HepG2 (cell line): ENCODE measurements around the gene ZNF764. TPM values are rescaled to one million over a fixed set of nuclear protein-coding genes. Genes with fewer than 3 reads are reported as not detected.

ENCODE experiments used
- ATAC-seq: fragments of 200-7000 bp; cut with Tn5 transposase; 3 replicates; pipeline ENCODE4 v1.9.1; 2020; ENCODE audit warnings: mild to moderate bottlenecking, moderate library complexity
- BruUV-seq: library from RNA; stranded (reverse); fragments of 400-500 nt; replicated peaks from 2 replicates; lab custom pipeline; 2021; lab: Mats Ljungman, UMichigan
- CTCF ChIA-PET: fragments of 300-600 bp; formaldehyde crosslinking; extraction: SDS; loops from one replicate; lab custom pipeline; 2021; ENCODE audit warnings: low total read pairs, inconsistent platforms, low intra/inter-chr PET ratio; lab: Yijun Ruan, JAX
- POLR2A ChIA-PET: fragments of 350-600 bp; sonication (Branson Sonifier 250); formaldehyde crosslinking; loops from one replicate; lab custom pipeline; 2020; ENCODE audit warnings: antibody characterized with exemption, inconsistent platforms; lab: Yijun Ruan, JAX
- DNase-seq: peaks from one replicate; pipeline ENCODE4 v3.0.0-alpha.2; 2015; ENCODE audit warnings: low spot score
- FAIRE-seq: peaks from 3 replicates; lab custom pipeline; 2011; peaks lifted over from hg19 to GRCh38; lab: Jason Lieb, UNC
- H2AFZ ChIP-seq: one replicate; pipeline ENCODE4 v1.6.1; 2011; ENCODE audit warnings: low read length, inconsistent platforms
- H3K27ac ChIP-seq: fragments of 300-600 bp; 3 replicates; pipeline ENCODE4 v1.8.0; 2011; ENCODE audit warnings: mixed run types, mild to moderate bottlenecking, mixed read lengths, low read length, inconsistent platforms; ENCODE audit not compliant: insufficient read depth; ENCODE audit errors: extremely low read length
- H3K27me3 ChIP-seq, 2 experiments: fragments of 200-600 bp in 1 of 2; 2 replicates in 1 of 2; 3 replicates in 1 of 2; pipeline versions ENCODE4 v1.6.0 to v1.8.0; 2011; ENCODE audit warnings: low read length in 2 of 2, mild to moderate bottlenecking in 2 of 2, moderate library complexity in 2 of 2, inconsistent platforms in 1 of 2; ENCODE audit not compliant: insufficient read depth in 2 of 2, control insufficient read depth in 1 of 2
- H3K36me3 ChIP-seq, 2 experiments: fragments of 200-600 bp in 1 of 2; replicated peaks in 1 of 2; 2 replicates in 1 of 2; 3 replicates in 1 of 2; pipeline versions ENCODE4 v1.5.1 to v1.8.0; 2011; ENCODE audit warnings: low read length in 2 of 2, inconsistent platforms in 1 of 2; ENCODE audit not compliant: insufficient read depth in 2 of 2, control insufficient read depth in 1 of 2
- H3K4me1 ChIP-seq: 2 replicates; pipeline ENCODE4 v1.5.1; 2012; ENCODE audit warnings: low read length, inconsistent platforms; ENCODE audit not compliant: insufficient read depth
- H3K4me2 ChIP-seq: 2 replicates; pipeline ENCODE4 v1.6.0; 2011; ENCODE audit warnings: low read depth, low read length, inconsistent platforms
- H3K4me3 ChIP-seq, 3 experiments: fragments of 200-600 bp in 1 of 3; sonication (generic), shearing (Covaris generic) in 1 of 3; replicated peaks in 1 of 3; 2 replicates each; pipeline ENCODE4 v1.5.1; 2011 to 2016; ENCODE audit warnings: low read length in 3 of 3, inconsistent platforms in 2 of 3, low read depth in 2 of 3, mild to moderate bottlenecking in 2 of 3, control low read depth in 1 of 3, mixed read lengths in 1 of 3; ENCODE audit not compliant: insufficient read depth in 1 of 3
- H3K79me2 ChIP-seq: one replicate; pipeline ENCODE4 v1.6.1; 2011; ENCODE audit warnings: low read length, inconsistent platforms; ENCODE audit not compliant: insufficient read depth
- H3K9ac ChIP-seq: 2 replicates; pipeline ENCODE4 v1.6.0; 2011; ENCODE audit warnings: mild to moderate bottlenecking, low read depth, low read length, inconsistent platforms; ENCODE audit not compliant: insufficient read depth
- H3K9me3 ChIP-seq: 2 replicates; pipeline ENCODE4 v1.5.1; 2012; ENCODE audit warnings: mild to moderate bottlenecking, low read length
- H4K20me1 ChIP-seq: 2 replicates; pipeline ENCODE4 v1.6.0; 2011; ENCODE audit warnings: inconsistent platforms, mild to moderate bottlenecking, low read length, moderate library complexity; ENCODE audit not compliant: insufficient read depth
- CBX1 ChIP-seq: IDR thresholded peaks from one replicate; pipeline ENCODE4 v1.6.1; 2016; ENCODE audit warnings: antibody characterized with exemption, low read depth
- DDIT3 ChIP-seq: sonication (generic); formaldehyde crosslinking; IDR thresholded peaks from 2 replicates; pipeline ENCODE4 v1.4.0; 2020; ENCODE audit warnings: mild to moderate bottlenecking, missing genetic modification reagents
- ELF3 ChIP-seq: IDR thresholded peaks from 2 replicates; pipeline ENCODE4 v1.6.1; 2016; ENCODE audit warnings: missing genetic modification reagents, missing compliant biosample characterization
- GTF3A ChIP-seq: sonication (generic); formaldehyde crosslinking; conservative IDR thresholded peaks from 2 replicates; pipeline ENCODE4 v1.4.0; 2020; ENCODE audit warnings: mild to moderate bottlenecking, missing genetic modification reagents
- MED1 ChIP-seq: sonication (generic); formaldehyde crosslinking; IDR thresholded peaks from 2 replicates; pipeline ENCODE4 v1.4.0; 2020; ENCODE audit warnings: missing genetic modification reagents
- MZF1 ChIP-seq: sonication (generic); formaldehyde crosslinking; IDR thresholded peaks from 2 replicates; pipeline ENCODE4 v1.8.1; 2023; ENCODE audit warnings: mild to moderate bottlenecking, missing genetic modification reagents, borderline replicate concordance
- PATZ1 ChIP-seq: sonication (generic); formaldehyde crosslinking; IDR thresholded peaks from 2 replicates; pipeline ENCODE4 v1.4.0; 2020; ENCODE audit warnings: missing genetic modification reagents
- TRIM22 ChIP-seq: fragments of 450-650 bp; IDR thresholded peaks from 2 replicates; pipeline ENCODE4 v1.6.1; 2017
- ZBTB10 ChIP-seq: sonication (generic); formaldehyde crosslinking; IDR thresholded peaks from 2 replicates; pipeline ENCODE4 v1.4.0; 2020; ENCODE audit warnings: missing genetic modification reagents, borderline replicate concordance
- ZNF205 ChIP-seq: IDR thresholded peaks from 2 replicates; pipeline ENCODE4 v1.6.1; 2018; ENCODE audit warnings: missing biosample characterization, missing genetic modification reagents
- ZNF556 ChIP-seq: sonication (generic); formaldehyde crosslinking; IDR thresholded peaks from 2 replicates; pipeline ENCODE4 v1.4.0; 2020; ENCODE audit warnings: mild to moderate bottlenecking, missing genetic modification reagents, borderline replicate concordance
- ZNF558 ChIP-seq: sonication (generic); formaldehyde crosslinking; IDR thresholded peaks from 2 replicates; pipeline ENCODE4 v1.9.0; 2022; ENCODE audit warnings: mild to moderate bottlenecking, missing genetic modification reagents, borderline replicate concordance
- ZNF574 ChIP-seq: sonication (generic); formaldehyde crosslinking; IDR thresholded peaks from 2 replicates; pipeline ENCODE4 v1.4.0; 2020; ENCODE audit warnings: missing genetic modification reagents
- ZSCAN31 ChIP-seq: sonication (generic); formaldehyde crosslinking; IDR thresholded peaks from 2 replicates; pipeline ENCODE4 v1.5.0; 2020; ENCODE audit warnings: low read depth, mild to moderate bottlenecking, missing genetic modification reagents
- WGBS: methylation state at CpG from one replicate; pipeline ENCODE4 v1.1.6; 2017; ENCODE audit warnings: low lambda C conversion rate; 5-methylcytosine and 5-hydroxymethylcytosine counted together
- in situ Hi-C: cut with HindIII; loops from 2 replicates; pipeline ENCODE4 v1.10.0; 2017; ENCODE audit warnings: low pct_unique_long_range_greater_than_20kb; ENCODE audit not compliant: extremely low pct_ligation_motif_present
- intact Hi-C: fragments of 100-400 bp; cut with micrococcal nuclease; formaldehyde crosslinking; loops from one replicate; pipeline ENCODE4 v1.10.0; 2022; ENCODE audit not compliant: unreplicated experiment
- polyA plus RNA-seq, 8 experiments: library from polyadenylated mRNA; depleted of rRNA in 3 of 8; stranded (reverse) in 7 of 8; unstranded in 1 of 8; fragments of >200 nt; fragmentation: Illumina TruSeq in 4 of 8; extraction: Trizol in 4 of 8; gene quantifications; 2 replicates each; pipeline versions ENCODE4 v1.2.1 to v1.2.3, GENCODE V29; 2011 to 2016; ENCODE audit warnings: low read depth in 4 of 8, missing spikeins in 1 of 8, mixed read lengths in 1 of 8; ENCODE audit not compliant: insufficient read depth in 1 of 8
- total RNA-seq, 5 experiments: library from RNA; depleted of rRNA; stranded (reverse); fragments of >200 nt; fragmentation: Illumina TruSeq; extraction: Trizol; gene quantifications; 2 replicates each; pipeline ENCODE4 v1.2.3, GENCODE V29; 2016; ENCODE audit warnings: low read depth in 1 of 5

Gene ZNF764
- total and polyA plus RNA-seq, 2 of the 13 experiments (the other 11 are each of a cell fraction or from before 2014, with no cell fraction given) = 4.1 to 9.1 TPM

GRCh38 chr16:30526137-30526822 is 31.9 kb downstream of the ZNF764 start, which contains the start of gene ZNF768:
ZNF768 (minus strand) TSS chr16:30526566; CDS start chr16:30526413, 153 bp downstream.
- CTCF ChIA-PET = interaction anchor here (1.4 kb wide), 1 partner anchor 102 kb away, joined by 4 read pairs; no protein-coding TSS in a partner anchor
- peak within 1 kb of the TSS; percentile 78 to 97 (median 87) for H3K4me3 ChIP-seq
- H3K36me3 ChIP-seq = peaks cover 1 to 8% of the 10 kb centered on the region in 2 experiments; a peak in 1 of 5 replicates
- H3K4me1 ChIP-seq = peaks cover 61% of the 10 kb centered on the region
- BruUV-seq = no TSS peak
- 5% methylated on average over 31 of the region's 73 CpGs for WGBS
- H2AFZ ChIP-seq = no peak within 1 kb of the TSS
- DNase-seq (peak; percentile 38), FAIRE-seq (no peak), ATAC-seq (peak; percentile 39)
- peak within 1 kb of the TSS; percentile 97 for H3K9ac ChIP-seq
- in situ Hi-C loops (no loop called here), intact Hi-C loops (loop anchor here (2.0 to 10.0 kb wide), 6 partner anchors 33 to 171 kb away; partner anchors contain the start of genes DCTPP1, FBRS, PRR14 and SRCAP)
- H3K4me2 ChIP-seq = peak within 1 kb of the TSS; percentile 84
- H4K20me1 ChIP-seq = no peaks in the 10 kb centered on the region
- POLR2A ChIA-PET = interaction anchor here (0.9 to 2.3 kb wide), 17 partner anchors 8 to 96 kb away, joined by 3 to 28 read pairs (median 6); partner anchors contain the start of genes DCTPP1, ZNF688, ZNF689 and ZNF747
- no peaks in the 10 kb centered on the region; a peak in 1 of 5 replicates for H3K27me3 ChIP-seq
- no peaks in the 10 kb centered on the region for H3K9me3 ChIP-seq
- peak within 1 kb of the TSS; percentile 98 for H3K27ac ChIP-seq
- no peaks in the 10 kb centered on the region for H3K79me2 ChIP-seq
- no peak for TF ChIP-seq DDIT3 (CRISPR knock-in tag)
- TF ChIP-seq ZSCAN31 (CRISPR knock-in tag) = no peak
- TF ChIP-seq GTF3A (CRISPR knock-in tag) = no peak
- no peak for TF ChIP-seq MED1 (CRISPR knock-in tag)
- TF ChIP-seq TRIM22 = no peak
- no peak for TF ChIP-seq ZBTB10 (CRISPR knock-in tag)
- TF ChIP-seq PATZ1 (CRISPR knock-in tag) = peak; percentile 45; the same call in 1 of the 2 replicates
- no peak for TF ChIP-seq CBX1
- TF ChIP-seq ZNF558 (CRISPR knock-in tag) = no peak
- no peak for TF ChIP-seq ZNF556 (CRISPR knock-in tag)
- no peak for TF ChIP-seq ELF3 (CRISPR knock-in tag)
- TF ChIP-seq ZNF574 (CRISPR knock-in tag) = peak; percentile 33; the same call in 1 of the 2 replicates
- TF ChIP-seq MZF1 (CRISPR knock-in tag) = no peak
- TF ChIP-seq ZNF205 = 0 out of 2 replicates have a peak, but pooled peaks have one; percentile 22
